Keratinocyte (primary cell): Measurements from ENCODE around the gene GTPBP6.

ENCODE experiments used
- CTCF ChIP-seq, 3 experiments: IDR thresholded peaks in 1 of 3; conservative IDR thresholded peaks in 1 of 3; optimal IDR thresholded peaks in 1 of 3; 2 replicates in 2 of 3; 3 replicates in 1 of 3; pipeline versions ENCODE3 to v1.5.1; 2011; ENCODE audit warnings: low read length in 3 of 3, mild to moderate bottlenecking in 3 of 3, moderate library complexity in 2 of 3, control low read depth in 1 of 3, inconsistent platforms in 1 of 3; ENCODE audit not compliant: insufficient read depth in 2 of 3; ENCODE audit errors: extremely low read depth in 1 of 3
- EZH2 ChIP-seq: IDR thresholded peaks from one replicate; pipeline ENCODE4 v1.6.1; 2012; ENCODE audit warnings: inconsistent platforms, mild to moderate bottlenecking, low read length, moderate library complexity

DNA sequence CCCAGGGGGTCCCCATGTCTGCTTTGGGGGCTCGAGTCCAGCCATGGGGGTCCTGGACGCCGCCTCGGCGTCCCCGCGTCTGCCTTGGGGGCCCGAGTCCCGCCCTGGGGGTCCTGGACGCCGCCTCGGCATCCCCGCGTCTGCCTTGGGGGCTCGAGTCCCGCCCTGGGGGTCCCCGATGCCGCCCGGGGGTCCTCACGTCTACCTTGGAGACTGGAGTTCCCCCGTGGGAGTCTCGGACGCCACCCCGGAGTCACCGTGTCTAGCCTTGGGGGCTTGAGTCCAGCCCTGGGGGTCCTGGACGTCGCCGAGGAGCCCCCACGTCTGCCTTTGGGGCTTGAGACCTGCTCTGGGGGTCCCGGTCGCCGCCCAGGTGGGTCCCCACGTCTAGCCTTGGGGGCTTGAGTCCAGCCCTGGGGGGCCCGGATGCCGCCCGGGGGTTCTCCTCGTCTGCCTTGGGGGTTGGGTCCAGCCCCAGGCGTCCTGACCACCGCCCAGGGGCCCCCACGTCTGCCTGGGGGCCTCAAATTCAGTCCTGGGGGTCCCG is 1.1 kb upstream of the GTPBP6 start:
- TF ChIP-seq CTCF (optimal IDR thresholded peaks at IDR 0.05 in 1 of 3, IDR thresholded peaks at IDR 0.05 in 1 of 3, conservative IDR thresholded peaks at IDR 0.05 in 1 of 3; ENCODE audit: extremely low read depth in 1 of 3, insufficient read depth in 2 of 3, low read length in 3 of 3) (no peak), EZH2 (no peak)
